Spleen (tissue), 13 donors: ENCODE results near the gene SEC24A. TPM values are rescaled to one million over a fixed set of nuclear protein-coding genes. Genes with fewer than 3 reads are reported as not detected.
"Not testable (repeated sequence)": the region's sequence is repeated elsewhere in the genome, so short reads cannot be mapped to it uniquely, and the experiment has no call there.

Source experiments
- DNase-seq: peaks from one replicate; pipeline ENCODE4 v3.0.0-alpha.2; 2020
- H3K27ac ChIP-seq, 8 donors: fragments of 200-600 bp; sonication (generic) in 7 of 8; 1 replicate in 4 of 8; 2 replicates in 4 of 8; pipeline versions ENCODE4 v1.5.0 to v1.8.0; 2016 to 2021; ENCODE audit warnings: inconsistent platforms in 4 of 8, mild to moderate bottlenecking in 4 of 8, moderate library complexity in 1 of 8
- H3K27me3 ChIP-seq, 7 donors: fragments of 200-600 bp; sonication (generic) in 6 of 7; replicated peaks in 1 of 7; 1 replicate in 4 of 7; 2 replicates in 3 of 7; pipeline versions ENCODE4 v1.5.0 to v1.8.0; 2016 to 2021; ENCODE audit warnings: inconsistent platforms in 3 of 7, mild to moderate bottlenecking in 1 of 7
- H3K36me3 ChIP-seq, 6 donors: fragments of 200-600 bp; sonication (generic) in 5 of 6; 1 replicate in 4 of 6; 2 replicates in 2 of 6; pipeline versions ENCODE4 v1.5.0 to v1.8.0; 2016 to 2021; ENCODE audit warnings: inconsistent platforms in 2 of 6
- H3K4me1 ChIP-seq, 6 donors: fragments of 200-600 bp; sonication (generic) in 5 of 6; 1 replicate in 3 of 6; 2 replicates in 3 of 6; pipeline versions ENCODE4 v1.5.0 to v1.8.0; 2016 to 2021; ENCODE audit warnings: inconsistent platforms in 3 of 6
- H3K4me3 ChIP-seq, 8 donors: fragments of 200-600 bp; sonication (generic) in 7 of 8; 1 replicate in 4 of 8; 2 replicates in 4 of 8; pipeline versions ENCODE4 v1.5.0 to v1.8.0; 2016 to 2021; ENCODE audit warnings: inconsistent platforms in 4 of 8, mild to moderate bottlenecking in 4 of 8, moderate library complexity in 2 of 8
- H3K9me3 ChIP-seq, 8 donors: fragments of 200-600 bp; sonication (generic) in 7 of 8; 1 replicate in 4 of 8; 2 replicates in 4 of 8; pipeline versions ENCODE4 v1.5.0 to v1.8.0; 2016 to 2021; ENCODE audit warnings: inconsistent platforms in 4 of 8
- POLR2A ChIP-seq, 3 donors: fragments of 450-650 bp; IDR thresholded peaks; one replicate each; pipeline ENCODE4 v1.5.1; 2017; ENCODE audit warnings: antibody characterized with exemption in 3 of 3, mild to moderate bottlenecking in 1 of 3
- POLR2AphosphoS5 ChIP-seq, 3 donors: sonication (generic); formaldehyde crosslinking; IDR thresholded peaks; one replicate each; pipeline ENCODE4 v1.5.1; 2017; ENCODE audit warnings: antibody characterized with exemption in 3 of 3
- WGBS, 5 donors: extraction: QIAGEN DNeasy Blood & Tissue Kit in 3 of 5; methylation state at CpG; one replicate each; pipeline versions ENCODE4 v1.1.5 to v1.1.7; 2013 to 2018; 5-methylcytosine and 5-hydroxymethylcytosine counted together
- intact Hi-C: fragments of 100-400 bp; cut with DNase I; formaldehyde crosslinking; loops from one replicate; pipeline ENCODE4 v1.15.0; 2023; ENCODE audit warnings: low total_unique reads
- long read RNA-seq, 2 donors: transcript quantifications; one replicate each; lab custom pipeline, GENCODE V29; 2026
- polyA plus RNA-seq, 3 donors: library from polyadenylated mRNA; stranded (reverse); fragments of 200-250 nt; gene quantifications; one replicate each; pipeline ENCODE4 v1.2.1, GENCODE V29; 2013
- total RNA-seq, 7 donors: library from RNA; depleted of rRNA in 3 of 7; stranded (reverse); fragments of >200 nt in 3 of 7; fragmentation: NEBNext Ultra II Directional in 4 of 7; extraction: Animal tissue kit (Norgen Biotek cat#: 25700) in 4 of 7; gene quantifications; one replicate each; pipeline versions ENCODE4 v1.1.0 to v1.2.1, GENCODE V29; 2016 to 2021
- TF ChIP-seq, protein P1 (sequence below), 11 experiments: fragments of 200-600 bp in 7 of 11; fragments of 450-650 bp in 4 of 11; sonication (generic) in 4 of 11; IDR thresholded peaks in 8 of 11; conservative IDR thresholded peaks in 3 of 11; 1 replicate in 7 of 11; 2 replicates in 4 of 11; pipeline versions ENCODE4 v1.4.0 to v1.8.0; 2016 to 2021; ENCODE audit warnings: antibody characterized with exemption in 11 of 11, inconsistent platforms in 4 of 11, mild to moderate bottlenecking in 1 of 11
- donor health status: healthy with polysubstance abuse.
- donor health status: DM: no; HTN: no; CAD: no; lungs with moderate emphysema.
- donor health status: DM: no; HTN: no; CAD: no.
- donor health status: Bipolar disorder and iron deficiency.
- donor health status: healthy.
- donor health status: DM: no; HTN: no; CAD: no.
- donor health status: DM: yes; HTN: yes; CAD: no.

SEC24A gene
- total RNA-seq = 10 to 100 TPM; 20.7 to 36.3 (median 26.2) TPM
- polyA plus RNA-seq = 1 to 10 TPM; 2.3 to 4.3 (median 2.9) TPM
- long read RNA-seq, donor 1, full-length matches to known transcripts = 1 of 1 reads
- long read RNA-seq, donor 1, partial matches to known transcripts = 0 of 1 reads
- long read RNA-seq, donor 1, other reads (novel, unspliced or antisense) = 0 of 1 reads
- long read RNA-seq, donor 2 = 0 reads

GRCh38 chr5:134648425-134649162 lies at the start of gene SEC24A:
Gene SEC24A (plus strand): TSS chr5:134648785. CDS start chr5:134649077, 292 bp downstream.
- WGBS, 5 donors = 0 to 2% (median 0%) methylated on average over 46 to 69 of the region's 69 CpGs
- DNase-seq = peak; percentile 97
- Histone ChIP-seq H3K4me3 (peak within 1 kb of the TSS; percentile 57 to 94 (median 82)), H3K27me3 (no peaks in the 10 kb centered on the region), H3K36me3 (peaks cover 0 to 11% (median 0%) of the 10 kb centered on the region in 6 donors), H3K9me3 (no peaks in the 10 kb centered on the region), H3K4me1 (peaks cover 29 to 66% (median 53%) of the 10 kb centered on the region in 6 donors), H3K27ac (peak within 1 kb of the TSS; percentile 92 to 97 (median 94))
- intact Hi-C loops = no loop called here
- TF ChIP-seq, protein P1, sequence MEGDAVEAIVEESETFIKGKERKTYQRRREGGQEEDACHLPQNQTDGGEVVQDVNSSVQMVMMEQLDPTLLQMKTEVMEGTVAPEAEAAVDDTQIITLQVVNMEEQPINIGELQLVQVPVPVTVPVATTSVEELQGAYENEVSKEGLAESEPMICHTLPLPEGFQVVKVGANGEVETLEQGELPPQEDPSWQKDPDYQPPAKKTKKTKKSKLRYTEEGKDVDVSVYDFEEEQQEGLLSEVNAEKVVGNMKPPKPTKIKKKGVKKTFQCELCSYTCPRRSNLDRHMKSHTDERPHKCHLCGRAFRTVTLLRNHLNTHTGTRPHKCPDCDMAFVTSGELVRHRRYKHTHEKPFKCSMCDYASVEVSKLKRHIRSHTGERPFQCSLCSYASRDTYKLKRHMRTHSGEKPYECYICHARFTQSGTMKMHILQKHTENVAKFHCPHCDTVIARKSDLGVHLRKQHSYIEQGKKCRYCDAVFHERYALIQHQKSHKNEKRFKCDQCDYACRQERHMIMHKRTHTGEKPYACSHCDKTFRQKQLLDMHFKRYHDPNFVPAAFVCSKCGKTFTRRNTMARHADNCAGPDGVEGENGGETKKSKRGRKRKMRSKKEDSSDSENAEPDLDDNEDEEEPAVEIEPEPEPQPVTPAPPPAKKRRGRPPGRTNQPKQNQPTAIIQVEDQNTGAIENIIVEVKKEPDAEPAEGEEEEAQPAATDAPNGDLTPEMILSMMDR (IDR thresholded peaks at IDR 0.05 in 8 of 11, conservative IDR thresholded peaks at IDR 0.05 in 3 of 11) = peak in 1 of 11 experiments; percentile 18
- TF ChIP-seq POLR2A (IDR thresholded peaks at IDR 0.05) (no peak), POLR2AphosphoS5 (IDR thresholded peaks at IDR 0.05) (peak; percentile 91 to 95 (median 92))

GRCh38 chr5:134599820-134600219 lies 48.8 kb upstream of the SEC24A start:
- H3K9me3 ChIP-seq, H3K4me1 ChIP-seq, H3K4me3 ChIP-seq, DNase-seq, H3K27me3 ChIP-seq, H3K27ac ChIP-seq: not testable (repeated sequence)
- intact Hi-C loops = loop anchor here (10.0 kb wide), 1 partner anchor 415 kb away; no protein-coding TSS in a partner anchor
- 87 to 95% (median 92%) methylated on average over 3 of the region's 3 CpGs for whole genome bisulfite sequencing, 5 donors
- H3K36me3 ChIP-seq = peaks cover 0 to 39% (median 21%) of the 10 kb centered on the region in 6 donors

GRCh38 chr5:134600600-134600999 lies 48.0 kb upstream of the SEC24A start:
- WGBS, 5 donors = 72 to 86% (median 78%) methylated on average over 3 of the region's 3 CpGs
- Histone ChIP-seq H3K9me3 (no peaks in the 10 kb centered on the region), H3K4me1 (peaks cover 0 to 12% (median 5%) of the 10 kb centered on the region in 6 donors), H3K27me3 (no peaks in the 10 kb centered on the region), H3K36me3 (peaks cover 0 to 47% (median 25%) of the 10 kb centered on the region in 6 donors), H3K27ac (no peak overlapping the region), H3K4me3 (no peak overlapping the region)
- intact Hi-C loops = no loop called here
- DNase-seq = no peak
- TF ChIP-seq POLR2A (IDR thresholded peaks at IDR 0.05) (no peak), POLR2AphosphoS5 (IDR thresholded peaks at IDR 0.05) (no peak)
- TF ChIP-seq, protein P1 (IDR thresholded peaks at IDR 0.05 in 8 of 11, conservative IDR thresholded peaks at IDR 0.05 in 3 of 11) = no peak

DNA sequence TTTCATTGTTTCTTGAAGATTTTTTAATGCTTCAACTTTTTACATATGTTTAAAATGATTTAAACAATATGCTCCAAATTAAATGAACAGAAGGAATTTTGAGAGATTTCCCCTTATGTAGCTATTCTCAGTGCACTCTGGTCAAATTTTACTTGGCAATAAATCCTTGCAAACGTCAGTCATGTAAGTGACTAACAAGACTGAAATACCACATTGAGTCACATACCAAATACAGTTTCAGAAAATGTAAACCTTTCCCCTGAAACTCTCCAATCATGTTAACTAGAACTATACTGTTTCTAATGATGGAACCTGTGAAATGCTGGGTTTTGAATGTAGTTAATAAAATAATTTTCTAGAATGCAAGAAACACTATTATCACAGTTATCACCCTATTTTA lies 45.5 kb upstream of the SEC24A start:
- Histone ChIP-seq H3K36me3 (peaks cover 0 to 71% (median 46%) of the 10 kb centered on the region in 6 donors), H3K27ac (no peak overlapping the region), H3K4me1 (peaks cover 0 to 12% (median 5%) of the 10 kb centered on the region in 6 donors), H3K27me3 (no peaks in the 10 kb centered on the region), H3K9me3 (no peaks in the 10 kb centered on the region), H3K4me3 (no peak overlapping the region)
- TF ChIP-seq POLR2A (IDR thresholded peaks at IDR 0.05) (no peak), POLR2AphosphoS5 (IDR thresholded peaks at IDR 0.05) (no peak)
- TF ChIP-seq, protein P1 (IDR thresholded peaks at IDR 0.05 in 8 of 11, conservative IDR thresholded peaks at IDR 0.05 in 3 of 11) = no peak
- intact Hi-C loops = no loop called here
- DNase-seq = no peak
- WGBS, 5 donors = 48 to 65% (median 60%) methylated on average over 1 of the region's 1 CpG
